AG09319 (cell line): ENCODE results near the gene USP5.

ENCODE experiments used
- DNase-seq: peaks from one replicate; pipeline ENCODE4 v3.0.0-alpha.2; 2010; ENCODE audit warnings: low read depth; ENCODE audit errors: extremely low read depth
- CTCF ChIP-seq: IDR thresholded peaks from 2 replicates; pipeline ENCODE4 v1.5.1; 2011; ENCODE audit warnings: low read depth, mild to moderate bottlenecking, inconsistent platforms, low read length, moderate library complexity

Gene USP5

GRCh38 chr12:6851921-6852650 is at the start of gene USP5:
TSS of gene USP5 (plus strand) at chr12:6852150. CDS start at chr12:6852180, 30 bp downstream.
- no peak for TF ChIP-seq CTCF
- peak; percentile 99 for DNase-seq

- no peak for DNase-seq
- TF ChIP-seq CTCF, result no peak
Measured at GRCh38 chr12:6807170-6807569, 44.8 kb upstream of the USP5 start.

- no peak for TF ChIP-seq CTCF
- no peak for DNase-seq
Measured at GRCh38 chr12:6809056-6809455, 42.9 kb upstream of the USP5 start.

- TF ChIP-seq CTCF, result no peak
- DNase-seq, result no peak
Measured at GRCh38 chr12:6810758-6811157, 41.2 kb upstream of the USP5 start.

- no peak for TF ChIP-seq CTCF
- DNase-seq, result no peak
Measured at GRCh38 chr12:6813363-6813762, 38.6 kb upstream of the USP5 start.

GRCh38 chr12:6816598-6816997 is 35.4 kb upstream of the USP5 start:
- TF ChIP-seq CTCF, result no peak
- DNase-seq, result no peak

GRCh38 chr12:6817098-6817497 is 34.9 kb upstream of the USP5 start:
- TF ChIP-seq CTCF, result no peak
- no peak for DNase-seq
